Retinal pigment epithelial cell (primary cell): Measurements from ENCODE around the gene IRGQ.
"Not testable (repeated sequence)": the region's sequence is repeated elsewhere in the genome, so short reads cannot be mapped to it uniquely, and the experiment has no call there.

Experiments
- DNase-seq: peaks from one replicate; pipeline ENCODE4 v3.0.0-alpha.2; 2010; ENCODE audit warnings: low read depth
- H3K4me3 ChIP-seq: 2 replicates; pipeline ENCODE4 v1.5.1; 2011; ENCODE audit warnings: mild to moderate bottlenecking, low read length, control low read depth, moderate library complexity
- CTCF ChIP-seq: conservative IDR thresholded peaks from 2 replicates; pipeline ENCODE4 v1.5.1; 2011; ENCODE audit warnings: low read depth, low read length, control low read depth, inconsistent platforms

Gene IRGQ

GRCh38 chr19:43551399-43552197 is 44.3 kb downstream of the IRGQ start:
- H3K4me3 ChIP-seq, result no peak overlapping the region

GRCh38 chr19:43548706-43549105 is 47.2 kb downstream of the IRGQ start:
- H3K4me3 ChIP-seq, result no peak overlapping the region
- TF ChIP-seq CTCF, result no peak
- no peak for DNase-seq

More at GRCh38 chr19:43551399-43552197, 44.3 kb downstream of the IRGQ start:
- TF ChIP-seq CTCF, result no peak
- no peak for DNase-seq

GRCh38 chr19:43547926-43548325 is 48.0 kb downstream of the IRGQ start:
- H3K4me3 ChIP-seq, DNase-seq: not testable (repeated sequence)

GRCh38 chr19:43546581-43546980 is 49.4 kb downstream of the IRGQ start:
- DNase-seq, result no peak
- TF ChIP-seq CTCF, result no peak
- no peak overlapping the region for H3K4me3 ChIP-seq

- TF ChIP-seq CTCF, result no peak
- H3K4me3 ChIP-seq, result no peak overlapping the region
- no peak for DNase-seq
Observed at GRCh38 chr19:43545981-43546380, 50.0 kb downstream of the IRGQ start.

- no peak for TF ChIP-seq CTCF
- H3K4me3 ChIP-seq, result no peak overlapping the region
- no peak for DNase-seq
Observed at GRCh38 chr19:43545276-43545675, 50.7 kb downstream of the IRGQ start.

GRCh38 chr19:43544077-43544476 is 51.9 kb downstream of the IRGQ start:
- H3K4me3 ChIP-seq, result no peak overlapping the region
- no peak for TF ChIP-seq CTCF
- DNase-seq, result no peak
